Loucy (cell line): ENCODE data around the gene ZNF609.

Experiments
- H2AFZ ChIP-seq: fragments of 200-600 bp; sonication (generic); 2 replicates; pipeline ENCODE4 v1.6.0; 2016; ENCODE audit warnings: antibody characterized with exemption, mild to moderate bottlenecking, low read length, moderate library complexity
- H3F3A ChIP-seq: fragments of 200-600 bp; 2 replicates; pipeline ENCODE4 v1.6.0; 2016; ENCODE audit warnings: antibody characterized with exemption, low read depth, mild to moderate bottlenecking
- H3K27me3 ChIP-seq: fragments of 200-600 bp; sonication (generic); 2 replicates; pipeline ENCODE4 v1.6.1; 2014; ENCODE audit warnings: low read length, mild to moderate bottlenecking; ENCODE audit not compliant: insufficient read depth, poor library complexity, severe bottlenecking
- H3K36me3 ChIP-seq: fragments of 200-600 bp; sonication (generic); 2 replicates; pipeline ENCODE4 v1.6.1; 2016; ENCODE audit warnings: low read length; ENCODE audit not compliant: insufficient read depth
- H3K4me1 ChIP-seq: fragments of 200-600 bp; sonication (generic); 2 replicates; pipeline ENCODE4 v1.5.1; 2014; ENCODE audit warnings: low read length, mild to moderate bottlenecking; ENCODE audit not compliant: insufficient read depth, poor library complexity, severe bottlenecking
- H3K4me2 ChIP-seq: fragments of 200-600 bp; sonication (generic); 2 replicates; pipeline ENCODE4 v1.6.0; 2014; ENCODE audit warnings: antibody characterized with exemption, low read length, low read depth, mild to moderate bottlenecking; ENCODE audit not compliant: poor library complexity, severe bottlenecking
- H3K4me3 ChIP-seq: fragments of 200-600 bp; sonication (generic); 2 replicates; pipeline ENCODE4 v1.5.1; 2014; ENCODE audit warnings: low read length, mild to moderate bottlenecking, mixed read lengths; ENCODE audit not compliant: poor library complexity, severe bottlenecking
- H3K79me2 ChIP-seq: fragments of 200-600 bp; sonication (generic); 2 replicates; pipeline ENCODE4 v1.6.1; 2014; ENCODE audit warnings: low read length; ENCODE audit not compliant: insufficient read depth
- H3K9ac ChIP-seq: fragments of 200-600 bp; sonication (generic); 2 replicates; pipeline ENCODE4 v1.6.0; 2014; ENCODE audit warnings: mild to moderate bottlenecking, low read depth, low read length, moderate library complexity; ENCODE audit not compliant: poor library complexity, severe bottlenecking
- H3K9me2 ChIP-seq: fragments of 200-600 bp; sonication (generic); replicated peaks from 2 replicates; pipeline ENCODE4 v1.6.1; 2016; ENCODE audit warnings: low read depth, low read length, mixed read lengths
- H3K9me3 ChIP-seq: fragments of 200-600 bp; sonication (generic); 2 replicates; pipeline ENCODE4 v1.6.1; 2014; ENCODE audit warnings: mild to moderate bottlenecking, antibody characterized with exemption, low read length, low read depth; ENCODE audit not compliant: insufficient read depth
- H4K20me1 ChIP-seq: fragments of 200-600 bp; sonication (generic); 2 replicates; pipeline ENCODE4 v1.6.0; 2014; ENCODE audit warnings: antibody characterized with exemption, low read length, mild to moderate bottlenecking; ENCODE audit not compliant: insufficient read depth, poor library complexity, severe bottlenecking
- CTCF ChIP-seq: fragments of 200-600 bp; sonication (generic); conservative IDR thresholded peaks from 2 replicates; pipeline ENCODE4 v1.5.1; 2014; ENCODE audit warnings: mild to moderate bottlenecking, antibody characterized with exemption, low read length
- EZH2phosphoT487 ChIP-seq: fragments of 200-600 bp; IDR thresholded peaks from 2 replicates; pipeline ENCODE4 v1.6.1; 2018; ENCODE audit warnings: antibody characterized with exemption, mild to moderate bottlenecking, moderate library complexity, borderline replicate concordance

The ZNF609 gene

GRCh38 chr15:64618138-64618537 lies 157.8 kb downstream of the ZNF609 start:
- peaks cover 11% of the 10 kb centered on the region for H3F3A ChIP-seq
- peaks cover 74% of the 10 kb centered on the region for H3K79me2 ChIP-seq
- peaks cover 53% of the 10 kb centered on the region for H4K20me1 ChIP-seq

DNA sequence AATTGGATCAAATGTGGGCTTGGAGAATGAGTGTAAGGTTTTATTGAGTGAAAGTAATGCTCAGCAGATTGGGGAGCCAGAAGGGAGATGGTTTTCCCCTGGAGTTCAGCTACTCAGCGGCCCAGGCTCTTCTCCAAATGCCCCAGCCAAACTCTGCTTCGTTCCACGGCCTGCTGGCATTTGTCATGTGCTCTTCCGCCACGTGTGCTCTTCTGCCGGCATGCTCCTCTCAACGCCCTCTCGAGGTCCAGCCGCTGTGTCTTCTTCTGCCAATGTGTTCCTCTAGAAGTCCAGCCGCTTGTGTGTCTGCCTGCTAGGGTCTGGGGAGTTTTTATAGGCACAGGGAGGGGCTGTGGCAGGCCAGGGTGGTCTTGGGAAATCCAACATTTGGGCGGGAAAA lies 158.2 kb downstream of the ZNF609 start:
- Histone ChIP-seq H3K36me3 (no peaks in the 10 kb centered on the region), H3K9me2 (no peaks in the 10 kb centered on the region), H3K4me1 (peaks cover 54% of the 10 kb centered on the region), H3K9ac (no peak overlapping the region), H3K79me2 (peaks cover 72% of the 10 kb centered on the region), H3K4me3 (no peak overlapping the region), H3K27me3 (no peaks in the 10 kb centered on the region), H3K9me3 (no peaks in the 10 kb centered on the region), H4K20me1 (peaks cover 57% of the 10 kb centered on the region), H2AFZ (no peak overlapping the region), H3K4me2 (no peak overlapping the region), H3F3A (peaks cover 15% of the 10 kb centered on the region)
- TF ChIP-seq EZH2phosphoT487 (no peak), CTCF (no peak)

More at GRCh38 chr15:64618138-64618537, 157.8 kb downstream of the ZNF609 start:
- Histone ChIP-seq H3K9me2 (no peaks in the 10 kb centered on the region), H3K9ac (no peak overlapping the region), H3K27me3 (no peaks in the 10 kb centered on the region), H3K36me3 (no peaks in the 10 kb centered on the region), H2AFZ (no peak overlapping the region), H3K4me1 (peaks cover 50% of the 10 kb centered on the region), H3K9me3 (no peaks in the 10 kb centered on the region), H3K4me2 (no peak overlapping the region), H3K4me3 (no peak overlapping the region)
- TF ChIP-seq CTCF (no peak), EZH2phosphoT487 (no peak)

DNA sequence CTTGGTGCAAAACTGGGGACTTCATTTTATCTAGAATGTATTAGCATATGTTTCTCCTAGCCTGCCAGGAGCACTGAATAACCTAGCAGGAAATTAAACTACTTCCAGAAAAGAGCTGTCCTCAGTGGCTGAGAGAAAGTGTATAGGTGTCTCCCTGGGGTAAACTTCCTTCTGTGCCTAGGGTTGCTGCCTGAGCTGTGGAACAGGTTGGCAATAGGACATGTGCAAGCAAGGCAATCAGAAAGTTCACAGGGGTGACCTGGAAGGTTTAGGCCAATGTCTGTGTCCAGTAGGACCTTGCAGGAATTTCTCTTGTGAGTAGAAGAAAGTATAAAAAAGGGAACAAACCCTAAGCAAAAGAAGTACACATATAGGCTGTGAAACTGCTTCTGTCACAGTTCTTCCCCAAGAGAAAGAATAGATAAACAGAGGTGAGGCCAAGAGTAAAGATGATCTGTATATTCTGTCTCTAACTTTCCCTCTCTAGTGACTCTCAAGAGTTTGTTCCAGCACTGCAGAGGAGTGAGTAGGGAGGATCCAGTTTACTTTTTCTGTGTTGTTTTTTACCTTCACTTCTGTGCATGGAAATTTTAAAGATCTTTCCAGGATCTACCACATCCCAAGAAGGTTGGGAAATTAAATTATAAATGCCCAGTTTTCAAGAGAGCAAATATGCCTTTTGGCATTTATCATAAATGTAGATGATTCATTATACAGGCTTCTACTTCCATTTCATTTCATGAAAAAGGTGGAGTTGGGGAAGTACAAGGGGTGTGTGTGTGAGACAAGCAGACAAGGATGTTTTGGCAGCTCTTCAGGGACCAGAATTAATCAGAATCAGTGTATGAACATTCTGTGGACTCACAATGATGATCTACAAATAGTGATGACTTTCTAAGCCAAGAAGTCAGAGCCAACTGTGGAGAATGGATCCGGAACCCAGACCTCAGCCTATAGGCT lies 159.8 kb downstream of the ZNF609 start:
- H3K9me3 ChIP-seq: no peaks in the 10 kb centered on the region
- no peak overlapping the region for H3K4me3 ChIP-seq
- no peak overlapping the region for H3K9ac ChIP-seq
- H3F3A ChIP-seq: peaks cover 24% of the 10 kb centered on the region
- no peaks in the 10 kb centered on the region for H3K27me3 ChIP-seq
- TF ChIP-seq EZH2phosphoT487: no peak
- peaks cover 70% of the 10 kb centered on the region for H3K4me1 ChIP-seq
- peaks cover 71% of the 10 kb centered on the region for H4K20me1 ChIP-seq
- H3K4me2 ChIP-seq: peak overlapping the region; percentile 3
- no peaks in the 10 kb centered on the region for H3K36me3 ChIP-seq
- H3K79me2 ChIP-seq: peaks cover 70% of the 10 kb centered on the region
- H2AFZ ChIP-seq: no peak overlapping the region
- no peaks in the 10 kb centered on the region for H3K9me2 ChIP-seq

DNA sequence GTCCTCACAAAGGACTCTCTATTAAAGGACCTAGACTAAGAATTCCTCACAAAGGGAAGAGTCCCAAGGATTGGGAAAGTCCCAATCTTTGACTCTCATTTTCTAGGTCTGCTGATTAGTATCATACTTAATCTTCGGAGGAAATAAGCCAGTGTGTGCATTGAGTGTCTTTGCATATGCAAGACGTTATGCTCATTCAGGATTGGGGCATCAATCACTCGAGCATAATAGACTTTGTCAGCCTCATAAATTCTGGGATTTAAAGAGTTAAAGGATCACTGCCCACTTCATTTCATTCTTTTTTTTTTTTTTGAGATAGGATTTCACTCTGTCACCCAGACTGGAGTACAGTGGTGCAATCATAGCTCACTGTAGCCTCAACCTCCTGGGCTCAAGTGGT lies 160.7 kb downstream of the ZNF609 start:
- Histone ChIP-seq H3K4me1 (peaks cover 70% of the 10 kb centered on the region), H3K36me3 (peaks cover under 1% of the 10 kb centered on the region; the same call in 1 of the 2 replicates), H3F3A (peaks cover 24% of the 10 kb centered on the region), H3K9me2 (no peaks in the 10 kb centered on the region), H3K4me2 (no peak overlapping the region), H3K9ac (no peak overlapping the region), H3K27me3 (no peaks in the 10 kb centered on the region), H3K9me3 (no peaks in the 10 kb centered on the region), H3K4me3 (no peak overlapping the region), H4K20me1 (peaks cover 69% of the 10 kb centered on the region), H3K79me2 (peaks cover 67% of the 10 kb centered on the region), H2AFZ (no peak overlapping the region)
- TF ChIP-seq EZH2phosphoT487 (no peak), CTCF (no peak)
